Cortex of kidney (tissue), 1 donor: ENCODE results near the gene DCUN1D4.
"Not testable (repeated sequence)": the region's sequence is repeated elsewhere in the genome, so short reads cannot be mapped to it uniquely, and the experiment has no call there.

Experiments used
- DNase-seq: peaks from one replicate; lab custom pipeline; 2025; lab: John Stamatoyannopoulos, UW

DCUN1D4 gene

GRCh38 chr4:51855270-51855669, 12.3 kb downstream of the DCUN1D4 start:
- no peak for DNase-seq

- no peak for DNase-seq
These were observed 12.8 kb downstream of the DCUN1D4 start for GRCh38 chr4:51855751-51856150.

GRCh38 chr4:51858605-51859202, 15.8 kb downstream of the DCUN1D4 start:
- DNase-seq = no peak

GRCh38 chr4:51859476-51860031, 16.6 kb downstream of the DCUN1D4 start:
- no peak for DNase-seq

GRCh38 chr4:51862199-51862598, 19.2 kb downstream of the DCUN1D4 start:
- DNase-seq = no peak

- no peak for DNase-seq
These were observed 19.8 kb downstream of the DCUN1D4 start for GRCh38 chr4:51862781-51863180.

GRCh38 chr4:51865717-51866116, 22.8 kb downstream of the DCUN1D4 start:
- no peak for DNase-seq

GRCh38 chr4:51866835-51867234, 23.9 kb downstream of the DCUN1D4 start:
- no peak for DNase-seq

- DNase-seq = no peak
These were observed 24.9 kb downstream of the DCUN1D4 start for GRCh38 chr4:51867689-51868448.

GRCh38 chr4:51868449-51868847, 25.5 kb downstream of the DCUN1D4 start:
- DNase-seq = no peak

GRCh38 chr4:51870441-51871188, 27.7 kb downstream of the DCUN1D4 start:
- no peak for DNase-seq

- DNase-seq = no peak
These were observed 29.5 kb downstream of the DCUN1D4 start for GRCh38 chr4:51872283-51872997.

- DNase-seq = no peak
These were observed 31.6 kb downstream of the DCUN1D4 start for GRCh38 chr4:51874551-51874950.

GRCh38 chr4:51878431-51878830, 35.5 kb downstream of the DCUN1D4 start:
- DNase-seq = no peak

GRCh38 chr4:51880016-51880915, 37.3 kb downstream of the DCUN1D4 start:
- no peak for DNase-seq

GRCh38 chr4:51884055-51884454, 41.1 kb downstream of the DCUN1D4 start:
- no peak for DNase-seq

GRCh38 chr4:51884606-51885005, 41.7 kb downstream of the DCUN1D4 start:
- DNase-seq = no peak

GRCh38 chr4:51885363-51885762, 42.4 kb downstream of the DCUN1D4 start:
- no peak for DNase-seq

- no peak for DNase-seq
These were observed 47.8 kb downstream of the DCUN1D4 start for GRCh38 chr4:51890760-51891159.

GRCh38 chr4:51893402-51893801, 50.4 kb downstream of the DCUN1D4 start:
- not testable (repeated sequence) for DNase-seq

- DNase-seq = no peak
These were observed 51.2 kb downstream of the DCUN1D4 start for GRCh38 chr4:51894059-51894645.
